Endodermal cell (in vitro differentiated cells): ENCODE data around the gene PAXX. TPM values are rescaled to one million over a fixed set of nuclear protein-coding genes. Genes with fewer than 3 reads are reported as not detected.

Experiments used
- DNase-seq: peaks from one replicate; pipeline ENCODE4 v3.0.0-alpha.2; 2017
- H3K27ac ChIP-seq: 2 replicates; pipeline ENCODE4 v1.5.1; 2013; ENCODE audit warnings: mild to moderate bottlenecking, low read depth, low read length, moderate library complexity
- H3K27me3 ChIP-seq: 2 replicates; pipeline ENCODE4 v1.6.1; 2013; ENCODE audit warnings: mild to moderate bottlenecking, low read length, moderate library complexity; ENCODE audit not compliant: insufficient read depth, control insufficient read depth, poor library complexity, severe bottlenecking
- H3K36me3 ChIP-seq: 2 replicates; pipeline ENCODE4 v1.7.0; 2013; ENCODE audit warnings: mild to moderate bottlenecking, low read length, moderate library complexity; ENCODE audit not compliant: control insufficient read depth, insufficient read depth
- H3K4me1 ChIP-seq: one replicate; pipeline ENCODE4 v1.7.0; 2013; ENCODE audit warnings: low read length; ENCODE audit not compliant: control insufficient read depth, insufficient read depth
- H3K4me3 ChIP-seq: 2 replicates; pipeline ENCODE4 v1.5.1; 2013; ENCODE audit warnings: mild to moderate bottlenecking, low read length, moderate library complexity
- H3K9ac ChIP-seq: 2 replicates; pipeline ENCODE4 v1.6.1; 2013; ENCODE audit warnings: mild to moderate bottlenecking, low read length, moderate library complexity; ENCODE audit not compliant: poor library complexity, severe bottlenecking; ENCODE audit errors: extremely low read depth
- H3K9me3 ChIP-seq: 2 replicates; pipeline ENCODE4 v1.6.1; 2013; ENCODE audit warnings: mild to moderate bottlenecking, low read length, moderate library complexity; ENCODE audit not compliant: control insufficient read depth
- H3K27ac Mint-ChIP-seq: 2 replicates; pipeline ENCODE4 v1.8.0; 2020; ENCODE audit warnings: mixed read lengths
- H3K27me3 Mint-ChIP-seq: 2 replicates; pipeline ENCODE4 v1.8.0; 2021; ENCODE audit warnings: mild to moderate bottlenecking, mixed read lengths; ENCODE audit not compliant: insufficient read depth
- H3K36me3 Mint-ChIP-seq: 2 replicates; pipeline ENCODE4 v1.8.0; 2020; ENCODE audit warnings: low read depth, mixed read lengths
- H3K4me1 Mint-ChIP-seq: 2 replicates; pipeline ENCODE4 v1.8.0; 2020; ENCODE audit warnings: mixed read lengths
- H3K4me3 Mint-ChIP-seq: 2 replicates; pipeline ENCODE4 v1.8.0; 2020; ENCODE audit warnings: mild to moderate bottlenecking, moderate library complexity, mixed read lengths
- H3K9me3 Mint-ChIP-seq: 2 replicates; pipeline ENCODE4 v1.8.0; 2020; ENCODE audit warnings: mild to moderate bottlenecking, mixed read lengths
- CTCF ChIP-seq: fragments of 200-600 bp; sonication (generic); conservative IDR thresholded peaks from 2 replicates; pipeline ENCODE4 v1.5.0; 2021; ENCODE audit warnings: antibody characterized with exemption, mild to moderate bottlenecking
- WGBS, 2 experiments: methylation state at CpG; one replicate each; pipeline versions ENCODE4 v1.1.5 to v1.1.7; 2013; ENCODE audit warnings: missing lambda C conversion rate in 2 of 2, mixed read lengths in 1 of 2; ENCODE audit not compliant: insufficient coverage in 1 of 2, insufficient read length in 1 of 2; 5-methylcytosine and 5-hydroxymethylcytosine counted together
- total RNA-seq, 2 donors: library from RNA; stranded (reverse); fragmentation: NEBNext Ultra II Directional in 1 of 2; extraction: Animal tissue kit (Norgen Biotek cat#: 25700) in 1 of 2; gene quantifications; 2 replicates in 1 of 2; 3 replicates in 1 of 2; pipeline ENCODE4 v1.2.1, GENCODE V29; 2021

Gene PAXX
- total RNA-seq, 2 donors from 2014 or later, result 58.3 to 66.7 TPM

- H3K27ac ChIP-seq, result no peak overlapping the region
- H3K4me3 ChIP-seq, result peak overlapping the region; percentile 90
- Mint-ChIP-seq H3K4me1 (peaks cover 6% of the 10 kb centered on the region), H3K36me3 (peaks cover 4% of the 10 kb centered on the region), H3K4me3 (peak overlapping the region; percentile 73), H3K27me3 (peaks cover 11% of the 10 kb centered on the region), H3K9me3 (peaks cover 17% of the 10 kb centered on the region), H3K27ac (no peak overlapping the region)
- TF ChIP-seq CTCF, result no peak
- peak; percentile 72 for DNase-seq
- 46 to 56% methylated on average over 10 to 18 of the region's 18 CpGs for WGBS, 2 experiments
- peaks cover 14% of the 10 kb centered on the region for H3K9me3 ChIP-seq
- peaks cover 9% of the 10 kb centered on the region for H3K36me3 ChIP-seq
- no peaks in the 10 kb centered on the region for H3K27me3 ChIP-seq
- peaks cover 4% of the 10 kb centered on the region for H3K4me1 ChIP-seq
- H3K9ac ChIP-seq, result peak overlapping the region; percentile 47
Observed at GRCh38 chr9:136992819-136993369, 672 bp downstream of the PAXX start.

GRCh38 chr9:136994180-136994887 is 2.1 kb downstream of the PAXX start:
- WGBS, 2 experiments, result 84 to 91% methylated on average over 45 to 54 of the region's 54 CpGs
- H3K9me3 ChIP-seq, result peaks cover 14% of the 10 kb centered on the region
- Mint-ChIP-seq H3K27ac (no peak overlapping the region), H3K27me3 (peaks cover 8% of the 10 kb centered on the region), H3K4me1 (peaks cover 6% of the 10 kb centered on the region), H3K36me3 (peaks cover 4% of the 10 kb centered on the region), H3K4me3 (peak overlapping the region; percentile 73), H3K9me3 (peaks cover 17% of the 10 kb centered on the region)
- peaks cover 9% of the 10 kb centered on the region for H3K36me3 ChIP-seq
- peaks cover 4% of the 10 kb centered on the region for H3K4me1 ChIP-seq
- H3K9ac ChIP-seq, result no peak overlapping the region
- no peak overlapping the region for H3K27ac ChIP-seq
- no peak for DNase-seq
- H3K27me3 ChIP-seq, result no peaks in the 10 kb centered on the region
- TF ChIP-seq CTCF, result no peak
- no peak overlapping the region for H3K4me3 ChIP-seq

- H3K27me3 ChIP-seq, result no peaks in the 10 kb centered on the region
- peaks cover 4% of the 10 kb centered on the region for H3K36me3 Mint-ChIP-seq
- peaks cover 2% of the 10 kb centered on the region for H3K4me1 Mint-ChIP-seq
- no peak for TF ChIP-seq CTCF
- H3K4me1 ChIP-seq, result peaks cover 4% of the 10 kb centered on the region
- no peak overlapping the region for H3K4me3 Mint-ChIP-seq
- no peak overlapping the region for H3K4me3 ChIP-seq
- peaks cover 17% of the 10 kb centered on the region for H3K9me3 Mint-ChIP-seq
- 82 to 94% methylated on average over 6 to 40 of the region's 40 CpGs for WGBS, 2 experiments
- no peak overlapping the region for H3K9ac ChIP-seq
- H3K27ac Mint-ChIP-seq, result no peak overlapping the region
- no peak for DNase-seq
- H3K27me3 Mint-ChIP-seq, result peaks cover 8% of the 10 kb centered on the region
- peaks cover 9% of the 10 kb centered on the region for H3K36me3 ChIP-seq
- peaks cover 14% of the 10 kb centered on the region for H3K9me3 ChIP-seq
- H3K27ac ChIP-seq, result no peak overlapping the region
Observed at GRCh38 chr9:136994888-136995230, 2.6 kb downstream of the PAXX start.
